B cell (primary cell): ENCODE data around the gene NAV2.

Experiments used
- CTCF ChIP-seq: fragments of 200-600 bp; IDR thresholded peaks from one replicate; pipeline ENCODE4 v1.8.0; 2022; ENCODE audit warnings: antibody characterized with exemption, mild to moderate bottlenecking
- EZH2 ChIP-seq: IDR thresholded peaks from 2 replicates; pipeline ENCODE4 v1.6.1; 2012; ENCODE audit warnings: borderline replicate concordance, low read depth, mild to moderate bottlenecking, moderate library complexity, low read length; ENCODE audit not compliant: insufficient read depth, poor library complexity, severe bottlenecking

GRCh38 chr11:19992162-19992561 is 279.5 kb downstream of the NAV2 start:
- TF ChIP-seq CTCF (no peak), EZH2 (no peak)
